ENCODE measurements around the gene ARHGEF26. TPM values are rescaled to one million over a fixed set of nuclear protein-coding genes. Genes with fewer than 3 reads are reported as not detected.

Gene ARHGEF26
- polyA plus RNA-seq, 1 donor (not counting 4 experiments of a cell fraction or from before 2014, with no cell fraction given): 2.2 TPM

- Histone ChIP-seq H3K9me3 (ENCODE audit: control insufficient read depth, low read depth, low read length) (no peaks in the 10 kb centered on the region), H3K4me2 (ENCODE audit: control insufficient read depth, extremely low read depth, insufficient read depth, low read depth, low read length) (no peak overlapping the region), H3K9ac (ENCODE audit: control insufficient read depth, extremely low read depth, insufficient read depth, low read length) (no peak overlapping the region), H3K27ac (ENCODE audit: control insufficient read depth, insufficient read depth, low read length) (no peak overlapping the region), H2AFZ (ENCODE audit: control insufficient read depth, low read length) (no peak overlapping the region), H3K4me1 (ENCODE audit: control insufficient read depth, extremely low read depth, insufficient read depth, low read length) (no peaks in the 10 kb centered on the region), H3K79me2 (ENCODE audit: control insufficient read depth, insufficient read depth, low read length) (no peaks in the 10 kb centered on the region), H3K4me3 (ENCODE audit: control insufficient read depth in 2 of 3, extremely low read depth in 1 of 3, insufficient read depth in 2 of 3, low read depth in 1 of 3, low read length in 3 of 3) (no peak overlapping the region), H3K27me3 (ENCODE audit: control insufficient read depth, extremely low read depth, insufficient read depth, low read length) (no peaks in the 10 kb centered on the region), H4K20me1 (ENCODE audit: control insufficient read depth, extremely low read depth, insufficient read depth, low read length) (no peaks in the 10 kb centered on the region), H3K36me3 (ENCODE audit: control insufficient read depth in 2 of 2, extremely low read depth in 1 of 2, insufficient read depth in 2 of 2, low read length in 2 of 2) (no peaks in the 10 kb centered on the region), H3K9me1 (ENCODE audit: control insufficient read depth, extremely low read depth, insufficient read depth, low read length) (no peaks in the 10 kb centered on the region)
- DNase-seq (ENCODE audit: low read depth, low spot score) (no peak), FAIRE-seq (no peak)
- no peak for TF ChIP-seq CTCF (optimal IDR thresholded peaks at IDR 0.05 in 1 of 3, IDR thresholded peaks at IDR 0.05 in 1 of 3, conservative IDR thresholded peaks at IDR 0.05 in 1 of 3; ENCODE audit: extremely low read depth in 1 of 3, insufficient read depth in 2 of 3, low read length in 3 of 3)
- TF ChIP-seq EZH2 (IDR thresholded peaks at IDR 0.05; ENCODE audit: low read length): no peak
- dilution Hi-C loops (cut with MboI; ENCODE audit: extremely low pct_ligation_motif_present, low sequenced_read_pairs): no loop called here
Measured at GRCh38 chr3:154112146-154112852, 8.9 kb upstream of the ARHGEF26 start.

- Histone ChIP-seq H2AFZ (ENCODE audit: control insufficient read depth, low read length) (no peak overlapping the region), H3K4me2 (ENCODE audit: control insufficient read depth, extremely low read depth, insufficient read depth, low read depth, low read length) (no peak overlapping the region), H3K9me3 (ENCODE audit: control insufficient read depth, low read depth, low read length) (no peaks in the 10 kb centered on the region), H3K4me3 (ENCODE audit: control insufficient read depth in 2 of 3, extremely low read depth in 1 of 3, insufficient read depth in 2 of 3, low read depth in 1 of 3, low read length in 3 of 3) (no peak overlapping the region), H3K36me3 (ENCODE audit: control insufficient read depth in 2 of 2, extremely low read depth in 1 of 2, insufficient read depth in 2 of 2, low read length in 2 of 2) (no peaks in the 10 kb centered on the region), H3K4me1 (ENCODE audit: control insufficient read depth, extremely low read depth, insufficient read depth, low read length) (no peaks in the 10 kb centered on the region), H3K27me3 (ENCODE audit: control insufficient read depth, extremely low read depth, insufficient read depth, low read length) (no peaks in the 10 kb centered on the region), H3K9ac (ENCODE audit: control insufficient read depth, extremely low read depth, insufficient read depth, low read length) (no peak overlapping the region), H3K79me2 (ENCODE audit: control insufficient read depth, insufficient read depth, low read length) (no peaks in the 10 kb centered on the region), H3K27ac (ENCODE audit: control insufficient read depth, insufficient read depth, low read length) (no peak overlapping the region), H4K20me1 (ENCODE audit: control insufficient read depth, extremely low read depth, insufficient read depth, low read length) (no peaks in the 10 kb centered on the region), H3K9me1 (ENCODE audit: control insufficient read depth, extremely low read depth, insufficient read depth, low read length) (no peaks in the 10 kb centered on the region)
- no peak for DNase-seq (ENCODE audit: low read depth, low spot score)
- no peak for TF ChIP-seq CTCF (optimal IDR thresholded peaks at IDR 0.05 in 1 of 3, IDR thresholded peaks at IDR 0.05 in 1 of 3, conservative IDR thresholded peaks at IDR 0.05 in 1 of 3; ENCODE audit: extremely low read depth in 1 of 3, insufficient read depth in 2 of 3, low read length in 3 of 3)
- TF ChIP-seq EZH2 (IDR thresholded peaks at IDR 0.05; ENCODE audit: low read length): no peak
- dilution Hi-C loops (cut with MboI; ENCODE audit: extremely low pct_ligation_motif_present, low sequenced_read_pairs): no loop called here
- no peak for FAIRE-seq
Measured at GRCh38 chr3:154113609-154114008, 7.6 kb upstream of the ARHGEF26 start.

Measured in keratinocyte (primary cell).